ENCODE measurements around the gene GPRC5A.

The GPRC5A gene

GRCh38 chr12:12930633-12931219 lies 39.4 kb downstream of the GPRC5A start:
- H3K4me3 ChIP-seq = no peak overlapping the region
- no peak overlapping the region for H3K27ac ChIP-seq

GRCh38 chr12:12933742-12934141 lies 42.4 kb downstream of the GPRC5A start:
- Histone ChIP-seq H3K4me3 (no peak overlapping the region), H3K27ac (no peak overlapping the region)

- Histone ChIP-seq H3K4me3 (no peak overlapping the region), H3K27ac (no peak overlapping the region)
These were observed 43.2 kb downstream of the GPRC5A start for GRCh38 chr12:12934556-12934955.

- no peak overlapping the region for H3K27ac ChIP-seq
- H3K4me3 ChIP-seq = no peak overlapping the region
These were observed 45.7 kb downstream of the GPRC5A start for GRCh38 chr12:12936983-12937491.

DNA sequence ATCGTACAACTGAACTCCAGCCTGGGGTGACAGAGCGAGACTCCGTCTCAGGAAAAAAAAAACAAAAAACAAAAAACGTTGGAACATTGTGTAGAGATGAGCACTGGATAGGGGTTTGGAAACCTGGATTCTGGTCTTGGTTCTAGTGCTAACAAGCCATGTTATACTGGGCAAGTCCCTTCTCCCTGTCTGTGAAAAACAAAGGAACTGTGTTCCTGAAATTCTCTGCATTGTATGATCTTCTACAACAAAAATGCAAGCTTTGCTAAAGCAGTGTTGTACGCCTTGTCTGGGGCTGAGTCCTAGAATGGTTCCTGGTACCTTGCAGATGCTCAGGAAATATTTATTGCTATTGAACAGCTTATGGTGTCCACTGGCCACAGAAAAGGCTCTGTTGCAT lies 47.2 kb downstream of the GPRC5A start:
- Histone ChIP-seq H3K4me3 (no peak overlapping the region), H3K27ac (no peak overlapping the region)

- Histone ChIP-seq H3K27ac (no peak overlapping the region), H3K4me3 (no peak overlapping the region)
These were observed 48.5 kb downstream of the GPRC5A start for GRCh38 chr12:12939888-12940287.

DNA sequence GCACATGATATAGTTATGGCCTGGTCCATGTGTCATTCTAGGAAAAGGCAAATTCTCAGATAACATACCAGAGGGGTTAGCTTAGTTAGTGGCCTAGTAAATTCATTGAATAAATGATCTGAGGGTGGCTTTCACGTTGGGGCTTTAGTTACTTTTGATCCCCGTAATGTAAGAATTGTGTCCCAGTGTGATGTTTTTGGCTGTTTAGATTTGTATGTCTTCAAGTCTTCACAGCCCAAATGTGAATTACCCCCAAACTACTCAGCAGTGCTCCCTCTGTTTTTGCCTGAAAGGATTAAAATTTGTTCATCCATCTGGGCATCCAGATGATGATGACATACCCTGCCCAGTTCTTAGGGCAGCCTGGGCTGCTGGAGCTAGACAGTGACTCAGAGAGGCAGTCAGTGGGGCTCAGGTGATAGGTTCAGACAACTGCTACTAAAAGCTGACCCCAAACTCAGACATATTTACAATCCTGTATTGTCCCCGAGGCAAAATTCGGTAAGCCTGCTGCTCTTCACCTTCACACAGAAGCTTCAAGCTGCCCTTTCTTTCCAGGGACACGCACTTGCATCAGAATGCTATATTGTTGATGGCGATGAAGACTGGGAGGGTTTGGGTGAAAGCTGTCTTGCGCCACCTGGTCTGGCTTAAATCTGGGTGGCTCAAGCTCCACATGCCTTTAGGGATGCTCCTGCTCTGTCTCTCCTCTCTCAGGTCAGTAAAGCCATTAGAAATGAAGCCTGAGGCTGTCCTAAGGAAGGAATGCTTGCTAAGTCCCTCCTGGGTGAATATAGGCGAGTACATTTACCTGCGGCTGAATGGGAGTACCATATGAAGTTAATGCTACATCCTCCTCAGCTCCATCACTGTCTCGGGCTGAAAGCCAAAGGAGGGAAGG lies 50.3 kb downstream of the GPRC5A start:
- Histone ChIP-seq H3K4me3 (no peak overlapping the region), H3K27ac (no peak overlapping the region)

DNA sequence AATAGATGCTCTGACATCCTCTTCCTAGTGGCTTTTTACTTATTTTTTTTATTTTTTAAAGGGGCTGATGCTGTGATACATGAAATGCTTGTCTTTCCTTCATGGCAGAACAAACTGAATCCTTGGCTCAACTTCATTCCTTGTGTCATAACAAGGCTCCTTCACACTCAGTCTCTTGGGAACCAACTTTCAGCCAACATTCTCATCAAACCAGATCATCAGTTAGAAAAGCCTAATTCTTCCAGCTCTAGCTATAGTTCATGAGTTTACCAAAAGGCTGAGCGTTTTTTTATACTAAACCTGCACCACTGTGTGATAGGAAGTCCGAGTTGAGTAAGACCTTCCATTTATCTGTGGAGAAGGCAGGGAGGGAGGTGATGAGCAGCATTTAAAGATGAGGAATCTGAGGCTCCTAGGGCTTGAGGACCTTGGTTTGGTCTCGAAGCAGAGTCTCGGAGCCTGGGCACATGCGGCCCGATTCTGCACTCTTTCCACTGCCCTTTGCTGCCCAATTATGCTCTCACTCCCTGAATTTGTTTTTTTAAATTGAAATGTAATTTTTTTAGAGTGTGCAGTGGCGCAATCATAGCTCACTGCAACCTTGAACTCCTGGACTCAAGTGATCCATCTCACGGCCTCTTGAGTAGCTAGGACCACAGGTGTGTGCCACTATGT lies 52.4 kb downstream of the GPRC5A start:
- H3K4me3 ChIP-seq = no peak overlapping the region
- peak overlapping the region in 1 of 21 experiments; percentile 31 for H3K27ac ChIP-seq

GRCh38 chr12:12945591-12945990 lies 54.2 kb downstream of the GPRC5A start:
- Histone ChIP-seq H3K27ac (no peak overlapping the region), H3K4me3 (no peak overlapping the region)

DNA sequence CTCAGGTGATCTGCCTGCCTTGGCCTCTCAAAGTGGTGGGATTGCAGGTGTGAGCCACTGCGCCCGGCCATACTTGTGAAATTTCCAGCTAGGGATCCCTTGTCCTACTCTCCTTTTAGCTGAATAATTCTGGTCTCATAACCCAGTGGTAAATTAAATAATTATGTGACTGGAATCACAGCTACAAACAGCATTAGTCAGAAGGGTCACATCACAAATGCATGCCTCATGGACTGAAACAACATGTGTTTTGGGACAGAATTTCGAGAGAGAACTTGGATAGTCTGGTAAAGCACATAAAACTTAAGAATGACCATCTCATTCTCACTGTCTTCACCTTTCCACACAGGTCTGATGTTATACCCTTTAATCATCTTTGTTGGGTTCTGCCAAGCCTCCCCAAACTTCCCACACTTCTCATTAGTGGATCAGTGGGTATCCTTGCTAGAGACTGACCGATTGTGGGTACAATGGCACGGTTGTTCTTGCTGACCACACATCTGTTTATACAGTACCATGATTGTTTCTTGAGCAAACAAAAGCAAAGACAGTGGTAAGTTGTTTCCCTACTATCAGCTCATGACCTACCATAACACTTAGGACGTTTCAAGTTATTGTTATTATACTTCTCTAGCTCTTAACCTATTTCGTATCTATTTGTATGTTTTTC lies 55.5 kb downstream of the GPRC5A start:
- H3K27ac ChIP-seq = peak overlapping the region in 2 of 21 experiments; percentile 25 to 64

DNA sequence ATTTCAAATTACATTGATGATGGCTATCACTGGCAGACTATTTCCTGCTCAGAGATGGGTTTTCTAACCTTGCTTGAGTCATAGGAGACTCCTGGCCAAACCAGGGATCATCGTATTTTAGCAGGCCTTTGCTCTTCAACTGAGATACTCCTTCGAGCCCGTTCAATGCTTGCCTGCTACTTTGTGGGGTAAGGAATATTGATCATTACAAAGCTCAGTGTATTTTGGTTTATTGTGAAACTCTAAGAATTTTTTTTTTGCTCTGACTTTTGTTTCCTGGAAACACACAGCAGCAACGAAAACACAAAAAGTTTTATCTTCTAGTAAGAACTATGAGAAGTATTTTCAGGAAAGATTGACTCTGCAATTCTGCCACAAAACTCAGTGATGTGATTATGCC lies 56.5 kb downstream of the GPRC5A start:
- no peak overlapping the region for H3K4me3 ChIP-seq
- no peak overlapping the region for H3K27ac ChIP-seq

More for the DNA sequence above, 55.5 kb downstream of the GPRC5A start:
- no peak overlapping the region for H3K4me3 ChIP-seq

DNA sequence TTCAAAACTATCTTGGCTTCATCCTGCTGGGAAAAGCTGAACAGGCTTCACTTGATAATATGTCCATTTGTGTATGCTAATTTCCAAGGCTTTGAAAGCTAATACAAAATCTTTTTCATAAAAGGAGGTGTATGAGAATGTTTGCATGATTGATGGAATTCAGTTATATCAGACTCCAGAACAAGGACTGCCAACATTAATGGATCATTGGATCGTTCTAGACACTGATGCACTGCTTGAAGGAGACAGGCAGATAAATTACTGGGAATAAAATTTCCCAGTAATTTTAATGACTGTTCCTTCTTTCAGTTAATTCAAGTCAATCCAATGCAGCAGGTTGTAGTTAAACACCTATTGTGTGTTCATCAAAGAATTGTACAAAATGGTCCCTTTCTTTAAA lies 60.1 kb downstream of the GPRC5A start:
- no peak overlapping the region for H3K27ac ChIP-seq
- no peak overlapping the region for H3K4me3 ChIP-seq

DNA sequence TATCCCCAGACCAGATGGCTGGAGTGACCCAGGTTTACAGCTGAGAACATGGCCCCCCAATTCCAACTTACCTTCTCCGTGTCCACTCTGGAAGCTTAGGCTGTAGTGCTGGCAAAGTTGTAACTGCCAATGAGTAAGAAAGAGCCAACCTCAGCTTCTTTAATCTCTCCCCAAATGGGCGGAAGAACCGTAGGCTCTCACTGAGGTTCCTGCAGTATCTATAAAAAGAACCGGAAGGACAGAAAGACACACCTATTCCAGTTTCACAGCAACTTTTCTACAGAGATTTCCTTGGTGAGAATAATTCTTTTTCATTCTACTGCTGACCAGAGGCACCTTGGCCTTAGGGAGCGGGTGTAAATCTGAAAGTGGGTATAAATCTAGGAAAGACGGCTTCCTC lies 60.7 kb downstream of the GPRC5A start, which contains the start of gene GPRC5D:
Gene GPRC5D (minus strand): TSS at position 135 of the 400 bp plus-strand sequence. CDS start 1,786 bp downstream, outside the sequence.
- H3K27ac ChIP-seq = no peak within 1 kb of the TSS
- no peak within 1 kb of the TSS for H3K4me3 ChIP-seq

DNA sequence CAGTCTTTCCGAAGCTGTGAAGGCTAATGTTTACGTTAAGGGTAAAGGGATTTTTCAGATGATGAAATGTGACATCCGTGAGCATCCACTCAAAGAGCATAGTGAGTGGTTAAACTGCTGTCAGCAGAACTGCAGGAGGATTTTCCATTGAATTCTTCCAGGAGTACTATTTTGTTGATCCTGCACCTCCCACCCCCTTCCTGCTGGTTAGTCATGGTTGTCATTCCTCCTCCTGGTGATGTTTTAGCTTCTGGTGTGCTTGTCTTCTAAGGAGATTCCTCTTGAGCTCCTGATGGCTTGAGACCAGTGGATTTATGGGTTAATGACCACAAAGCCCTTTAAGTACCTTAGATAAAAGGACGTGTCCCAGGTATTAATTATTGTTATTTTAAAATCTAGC lies 63.0 kb downstream of the GPRC5A start:
- Histone ChIP-seq H3K4me3 (no peak overlapping the region), H3K27ac (no peak overlapping the region)

DNA sequence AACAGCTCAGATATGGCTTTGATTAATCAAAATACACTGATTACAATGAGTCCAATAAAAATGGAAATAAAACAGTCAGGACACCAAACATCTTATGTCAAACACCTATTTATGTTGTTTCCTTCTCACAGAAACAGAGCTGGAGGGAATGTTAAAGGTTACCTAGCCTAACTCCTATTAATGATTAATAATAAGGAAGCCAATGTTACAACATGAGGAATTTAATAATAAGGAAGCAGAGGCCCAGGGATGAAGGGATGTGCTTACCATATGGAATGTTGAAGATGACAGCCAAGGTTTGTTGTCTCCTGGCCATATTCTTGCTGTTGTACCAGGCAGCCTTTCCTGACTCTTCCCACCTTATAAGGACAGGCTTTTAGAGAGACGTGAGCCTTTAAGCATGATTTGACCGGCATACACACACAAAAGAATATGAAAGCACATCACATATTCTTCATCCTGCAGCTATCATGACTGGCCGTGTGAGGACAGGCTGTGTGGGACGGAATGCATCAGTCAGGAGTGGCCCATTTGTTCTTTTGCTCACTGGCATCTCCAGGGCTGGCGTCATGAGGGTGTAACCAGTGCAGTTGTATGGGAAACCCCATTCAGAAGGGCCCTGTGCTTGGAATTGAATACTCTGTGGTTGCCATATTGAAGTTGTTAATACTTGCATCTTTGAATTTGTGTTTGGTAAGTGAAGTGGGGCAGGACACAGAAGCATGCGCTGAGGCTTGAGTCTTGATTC lies 63.7 kb downstream of the GPRC5A start:
- Histone ChIP-seq H3K27ac (no peak overlapping the region), H3K4me3 (no peak overlapping the region)

DNA sequence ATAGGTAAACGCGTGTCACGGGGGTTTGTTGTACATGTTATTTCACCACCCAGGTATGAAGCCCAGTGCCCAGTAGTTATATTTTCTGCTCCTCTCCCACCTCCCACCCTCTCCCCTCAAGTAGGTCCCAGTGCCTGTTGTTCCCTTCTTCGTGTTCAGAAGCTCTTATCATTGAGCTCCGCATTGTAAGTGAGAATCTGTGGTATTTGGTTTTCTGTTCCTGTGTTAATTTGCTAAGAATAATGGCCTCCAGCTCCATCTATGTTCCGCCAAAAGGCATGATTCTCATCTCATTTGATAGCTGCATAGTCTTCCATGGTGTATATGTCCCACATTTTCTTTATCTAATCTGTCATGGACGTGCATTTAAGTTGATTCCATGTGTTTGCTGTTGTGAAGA lies 67.5 kb downstream of the GPRC5A start:
- no peak overlapping the region for H3K27ac ChIP-seq
- no peak overlapping the region for H3K4me3 ChIP-seq

DNA sequence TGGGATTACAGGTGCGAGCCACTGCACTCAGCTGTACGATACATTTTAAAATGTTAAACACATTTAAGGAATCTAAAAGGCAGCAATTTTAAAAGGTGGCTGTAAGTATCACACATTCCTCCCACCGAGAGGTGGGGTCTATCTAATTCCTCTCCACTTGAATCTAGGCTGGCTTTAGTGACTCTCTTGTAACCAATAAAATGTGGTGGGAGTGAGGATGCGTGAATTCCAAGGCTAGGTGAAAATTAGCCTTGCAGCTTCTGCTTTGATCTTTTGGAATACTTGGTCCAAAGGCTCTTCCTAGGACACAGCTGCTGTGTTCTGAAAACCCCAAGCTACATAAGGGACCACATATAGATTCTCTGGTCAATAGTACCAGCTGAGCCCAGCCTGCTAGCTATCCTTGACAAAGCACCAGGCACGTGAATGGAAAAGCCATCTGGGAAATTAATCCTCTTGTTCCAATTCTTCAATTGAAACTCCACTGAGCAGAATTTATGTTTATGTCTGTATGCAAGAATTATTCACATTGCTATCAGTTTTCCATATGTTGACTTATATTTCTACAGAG lies 69.4 kb downstream of the GPRC5A start:
- H3K4me3 ChIP-seq = no peak overlapping the region
- H3K27ac ChIP-seq = no peak overlapping the region

DNA sequence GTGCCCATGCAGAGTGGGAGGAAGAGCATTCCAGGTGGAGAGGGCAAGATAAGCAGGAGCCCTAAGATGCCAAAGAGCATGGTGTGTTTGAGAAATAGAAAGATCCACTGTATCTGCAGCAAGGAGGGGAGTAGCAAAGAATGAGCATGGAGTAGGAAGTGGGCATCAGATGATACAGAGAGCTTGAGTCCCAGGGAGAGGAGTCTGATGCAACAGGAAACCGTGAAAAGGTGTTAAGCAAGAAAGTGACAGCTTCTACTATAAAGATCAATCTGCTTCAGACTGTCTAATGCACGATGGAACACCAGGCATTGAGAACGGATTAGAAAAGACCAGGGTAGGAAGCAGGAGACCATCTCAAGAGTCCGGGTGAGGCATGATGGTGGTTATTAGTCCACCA lies 72.9 kb downstream of the GPRC5A start:
- Histone ChIP-seq H3K4me3 (no peak overlapping the region), H3K27ac (no peak overlapping the region)

DNA sequence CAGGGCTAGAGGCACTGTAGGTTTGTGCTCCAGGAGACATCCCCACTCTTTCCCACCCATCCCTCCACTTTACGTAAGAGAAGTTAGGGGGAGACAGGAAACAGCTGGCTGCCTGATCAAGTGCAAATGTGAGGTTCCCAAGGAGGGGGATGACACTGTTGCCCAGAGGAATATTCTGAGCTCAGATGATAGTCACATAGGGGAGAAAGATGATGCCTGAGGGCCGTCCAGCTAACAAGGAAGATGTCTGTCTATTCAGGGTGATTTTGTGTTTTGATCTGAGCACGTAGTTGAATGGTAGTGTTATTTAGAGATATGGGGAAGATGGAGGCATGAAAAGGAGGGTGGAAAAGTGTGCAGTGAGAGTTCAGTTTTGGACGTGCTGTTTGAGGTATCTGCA lies 74.5 kb downstream of the GPRC5A start:
- Histone ChIP-seq H3K4me3 (no peak overlapping the region), H3K27ac (no peak overlapping the region)

Data from skin epidermis (tissue), 12 donors.